Measurements from ENCODE around the gene KCNQ1OT1. TPM values are rescaled to one million over a fixed set of nuclear protein-coding genes. Genes with fewer than 3 reads are reported as not detected.

KCNQ1OT1 gene
- total and polyA plus RNA-seq, 2 of the 4 experiments (the other 2 are of a cell fraction): 0.14 to 2.0 TPM

DNA sequence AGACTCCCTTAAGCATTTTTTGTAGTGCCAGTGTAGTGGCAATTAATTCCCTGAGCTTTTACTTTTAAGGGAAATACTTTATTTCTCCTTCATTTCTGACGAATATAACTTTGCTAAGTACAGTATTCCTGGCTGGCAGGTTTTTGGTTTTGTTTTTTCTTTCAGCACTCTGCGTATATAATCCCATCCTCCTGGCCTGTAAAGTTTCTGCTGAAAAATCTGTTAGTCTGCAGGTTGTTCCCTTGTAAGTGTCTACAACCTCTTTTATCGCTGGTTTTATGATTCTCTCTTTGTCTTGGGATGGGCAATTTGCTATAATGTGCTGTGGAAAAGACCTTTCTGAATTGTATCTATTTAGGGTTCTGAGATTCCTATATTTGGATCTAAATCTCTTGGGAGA, 56.0 kb downstream of the KCNQ1OT1 start:
- no peak overlapping the region for H3K23ac ChIP-seq (ENCODE audit: low read depth, low read length)
- no peak overlapping the region for H3K4me3 ChIP-seq (ENCODE audit: insufficient read depth, low read depth, low read length)
- H3K36me3 ChIP-seq (ENCODE audit: control insufficient read depth, insufficient read depth, low read length): no peaks in the 10 kb centered on the region
- WGBS, 2 experiments (ENCODE audit: extremely low coverage in 2 of 2, insufficient read length in 1 of 2): no CpG with 5 or more reads among the region's 3 CpGs
- H2AK5ac ChIP-seq (ENCODE audit: low read depth, low read length): no peak overlapping the region
- dilution Hi-C loops (cut with HindIII; ENCODE audit: low sequenced_read_pairs, unreplicated experiment) (no loop called here), intact Hi-C loops (cut with micrococcal nuclease) (no loop called here), in situ Hi-C loops (cut with MboI; ENCODE audit: low sequenced_read_pairs) (no loop called here)
- H3K18ac ChIP-seq (ENCODE audit: low read depth, low read length): no peak overlapping the region
- ChIA-PET POLR2A (ENCODE audit: unreplicated experiment) (no interaction called here), CTCF (no interaction called here)
- BruUV-seq (replicated peaks): no TSS peak
- no peaks in the 10 kb centered on the region for H4K20me1 ChIP-seq (ENCODE audit: insufficient read depth, low read length)
- H2BK15ac ChIP-seq (ENCODE audit: low read depth, low read length): no peak overlapping the region
- TF ChIP-seq CEBPB (IDR thresholded peaks at IDR 0.05; ENCODE audit: low read depth, low read length) (no peak), SMC3 (IDR thresholded peaks at IDR 0.05; ENCODE audit: low read depth, low read length) (no peak), CHD1 (IDR thresholded peaks at IDR 0.05; ENCODE audit: low read depth, low read length) (no peak), RFX5 (IDR thresholded peaks at IDR 0.05; ENCODE audit: low read depth, low read length) (no peak), BHLHE40 (IDR thresholded peaks at IDR 0.05; ENCODE audit: low read depth, low read length) (no peak), MXI1 (IDR thresholded peaks at IDR 0.05; ENCODE audit: borderline replicate concordance, low read depth, low read length) (no peak), NFE2L2 (IDR thresholded peaks at IDR 0.05; ENCODE audit: low read depth, low read length) (no peak), MAFK (IDR thresholded peaks at IDR 0.05; ENCODE audit: low read depth, low read length) (no peak), MAZ (IDR thresholded peaks at IDR 0.05; ENCODE audit: borderline replicate concordance, low read depth, low read length) (no peak), RCOR1 (IDR thresholded peaks at IDR 0.05; ENCODE audit: insufficient replicate concordance, low read length) (no peak), RAD21 (IDR thresholded peaks at IDR 0.05; ENCODE audit: low read length) (no peak), FOS (IDR thresholded peaks at IDR 0.05; ENCODE audit: low read depth, low read length) (no peak), POLR2A (IDR thresholded peaks at IDR 0.05; ENCODE audit: low read depth, low read length) (no peak)
- TF ChIP-seq, protein P1, sequence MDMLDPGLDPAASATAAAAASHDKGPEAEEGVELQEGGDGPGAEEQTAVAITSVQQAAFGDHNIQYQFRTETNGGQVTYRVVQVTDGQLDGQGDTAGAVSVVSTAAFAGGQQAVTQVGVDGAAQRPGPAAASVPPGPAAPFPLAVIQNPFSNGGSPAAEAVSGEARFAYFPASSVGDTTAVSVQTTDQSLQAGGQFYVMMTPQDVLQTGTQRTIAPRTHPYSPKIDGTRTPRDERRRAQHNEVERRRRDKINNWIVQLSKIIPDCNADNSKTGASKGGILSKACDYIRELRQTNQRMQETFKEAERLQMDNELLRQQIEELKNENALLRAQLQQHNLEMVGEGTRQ (IDR thresholded peaks at IDR 0.05; ENCODE audit: low read depth, low read length): no peak
- TF ChIP-seq, protein P2, sequence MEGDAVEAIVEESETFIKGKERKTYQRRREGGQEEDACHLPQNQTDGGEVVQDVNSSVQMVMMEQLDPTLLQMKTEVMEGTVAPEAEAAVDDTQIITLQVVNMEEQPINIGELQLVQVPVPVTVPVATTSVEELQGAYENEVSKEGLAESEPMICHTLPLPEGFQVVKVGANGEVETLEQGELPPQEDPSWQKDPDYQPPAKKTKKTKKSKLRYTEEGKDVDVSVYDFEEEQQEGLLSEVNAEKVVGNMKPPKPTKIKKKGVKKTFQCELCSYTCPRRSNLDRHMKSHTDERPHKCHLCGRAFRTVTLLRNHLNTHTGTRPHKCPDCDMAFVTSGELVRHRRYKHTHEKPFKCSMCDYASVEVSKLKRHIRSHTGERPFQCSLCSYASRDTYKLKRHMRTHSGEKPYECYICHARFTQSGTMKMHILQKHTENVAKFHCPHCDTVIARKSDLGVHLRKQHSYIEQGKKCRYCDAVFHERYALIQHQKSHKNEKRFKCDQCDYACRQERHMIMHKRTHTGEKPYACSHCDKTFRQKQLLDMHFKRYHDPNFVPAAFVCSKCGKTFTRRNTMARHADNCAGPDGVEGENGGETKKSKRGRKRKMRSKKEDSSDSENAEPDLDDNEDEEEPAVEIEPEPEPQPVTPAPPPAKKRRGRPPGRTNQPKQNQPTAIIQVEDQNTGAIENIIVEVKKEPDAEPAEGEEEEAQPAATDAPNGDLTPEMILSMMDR (conservative IDR thresholded peaks at IDR 0.05; ENCODE audit: low read depth, low read length): no peak
- TF ChIP-seq, protein P3, sequence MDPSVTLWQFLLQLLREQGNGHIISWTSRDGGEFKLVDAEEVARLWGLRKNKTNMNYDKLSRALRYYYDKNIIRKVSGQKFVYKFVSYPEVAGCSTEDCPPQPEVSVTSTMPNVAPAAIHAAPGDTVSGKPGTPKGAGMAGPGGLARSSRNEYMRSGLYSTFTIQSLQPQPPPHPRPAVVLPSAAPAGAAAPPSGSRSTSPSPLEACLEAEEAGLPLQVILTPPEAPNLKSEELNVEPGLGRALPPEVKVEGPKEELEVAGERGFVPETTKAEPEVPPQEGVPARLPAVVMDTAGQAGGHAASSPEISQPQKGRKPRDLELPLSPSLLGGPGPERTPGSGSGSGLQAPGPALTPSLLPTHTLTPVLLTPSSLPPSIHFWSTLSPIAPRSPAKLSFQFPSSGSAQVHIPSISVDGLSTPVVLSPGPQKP (IDR thresholded peaks at IDR 0.05; ENCODE audit: borderline replicate concordance, low read depth, low read length): no peak
- H4K91ac ChIP-seq (ENCODE audit: insufficient read depth, low read depth, low read length): no peak overlapping the region
- H3K4ac ChIP-seq (ENCODE audit: low read depth, low read length): no peak overlapping the region
- no peak for ATAC-seq (ENCODE audit: low read depth)
- H3K27ac ChIP-seq (ENCODE audit: insufficient read depth, low read length): no peak overlapping the region
- peaks cover 51% of the 10 kb centered on the region for H3K9me3 ChIP-seq (ENCODE audit: control insufficient read depth, insufficient read depth, low read length)
- H3K9ac ChIP-seq (ENCODE audit: low read depth, low read length): no peak overlapping the region
- H2AK9ac ChIP-seq (replicated peaks; ENCODE audit: low read depth, low read length, poor library complexity): no peak overlapping the region
- H3K56ac ChIP-seq (ENCODE audit: extremely low read depth, insufficient read depth, low read length): no peak overlapping the region
- no peak overlapping the region for H2AFZ ChIP-seq (replicated peaks; ENCODE audit: low read length, poor library complexity)
- no peak overlapping the region for H2BK5ac ChIP-seq (ENCODE audit: low read depth, low read length, poor library complexity, severe bottlenecking)
- no peak overlapping the region for H4K8ac ChIP-seq (ENCODE audit: low read depth in 2 of 2, low read length in 2 of 2)
- no peaks in the 10 kb centered on the region for H3K4me1 ChIP-seq (ENCODE audit: control insufficient read depth, insufficient read depth, low read length)
- H3K14ac ChIP-seq (replicated peaks; ENCODE audit: low read depth, low read length): no peak overlapping the region
- H2BK20ac ChIP-seq (ENCODE audit: low read depth, low read length): no peak overlapping the region
- H3K4me2 ChIP-seq (ENCODE audit: low read depth, low read length): no peak overlapping the region
- H3K27me3 ChIP-seq (ENCODE audit: control insufficient read depth, insufficient read depth, low read length): no peaks in the 10 kb centered on the region; the same call in 1 of the 2 replicates
- no peak for DNase-seq
- no peak overlapping the region for H4K5ac ChIP-seq (ENCODE audit: low read depth, low read length)
- no peaks in the 10 kb centered on the region for H3K79me1 ChIP-seq (ENCODE audit: low read depth in 1 of 2, low read length in 2 of 2)
- no peak overlapping the region for H2BK120ac ChIP-seq (ENCODE audit: low read depth, low read length)
- no peaks in the 10 kb centered on the region for H3K9me1 ChIP-seq (ENCODE audit: insufficient read depth, low read length)
